HG02588 (cell line): ENCODE results near the gene EBP.
A peak's percentile ranks its signal among the peaks of the same experiment; 100 is the strongest.

Experiments used
- ATAC-seq: cut with Tn5 transposase; IDR thresholded peaks from one replicate; pipeline ENCODE4 v1.9.1; 2021; ENCODE audit warnings: mild to moderate bottlenecking, moderate library complexity; ENCODE audit not compliant: unreplicated experiment

Gene EBP

GRCh38 chrX:48521353-48522243, at the start of gene EBP:
Gene EBP, plus strand, starts transcription at chrX:48521808. Its CDS starts 1,964 bp downstream, at chrX:48523772.
- peak; percentile 98 for ATAC-seq

DNA sequence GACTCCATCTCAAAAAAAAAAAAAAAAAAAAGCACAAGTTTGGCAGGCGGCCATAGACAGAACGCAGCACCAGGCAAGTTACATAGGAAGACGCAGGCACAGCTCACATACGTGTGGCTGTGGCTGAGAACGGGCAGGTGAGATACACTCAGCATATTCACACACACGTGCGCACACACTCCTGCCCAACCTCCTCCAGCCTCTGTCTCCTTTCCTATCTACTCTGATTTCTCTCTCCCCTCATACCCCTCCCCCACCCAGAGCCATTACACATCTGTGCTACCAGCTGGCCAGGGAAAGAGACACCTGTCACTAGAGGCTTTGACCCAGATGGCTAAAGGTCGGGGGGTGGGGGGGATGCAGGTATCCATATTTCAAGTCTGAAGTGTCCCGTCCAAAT, 49.4 kb upstream of the EBP start:
- no peak for ATAC-seq

DNA sequence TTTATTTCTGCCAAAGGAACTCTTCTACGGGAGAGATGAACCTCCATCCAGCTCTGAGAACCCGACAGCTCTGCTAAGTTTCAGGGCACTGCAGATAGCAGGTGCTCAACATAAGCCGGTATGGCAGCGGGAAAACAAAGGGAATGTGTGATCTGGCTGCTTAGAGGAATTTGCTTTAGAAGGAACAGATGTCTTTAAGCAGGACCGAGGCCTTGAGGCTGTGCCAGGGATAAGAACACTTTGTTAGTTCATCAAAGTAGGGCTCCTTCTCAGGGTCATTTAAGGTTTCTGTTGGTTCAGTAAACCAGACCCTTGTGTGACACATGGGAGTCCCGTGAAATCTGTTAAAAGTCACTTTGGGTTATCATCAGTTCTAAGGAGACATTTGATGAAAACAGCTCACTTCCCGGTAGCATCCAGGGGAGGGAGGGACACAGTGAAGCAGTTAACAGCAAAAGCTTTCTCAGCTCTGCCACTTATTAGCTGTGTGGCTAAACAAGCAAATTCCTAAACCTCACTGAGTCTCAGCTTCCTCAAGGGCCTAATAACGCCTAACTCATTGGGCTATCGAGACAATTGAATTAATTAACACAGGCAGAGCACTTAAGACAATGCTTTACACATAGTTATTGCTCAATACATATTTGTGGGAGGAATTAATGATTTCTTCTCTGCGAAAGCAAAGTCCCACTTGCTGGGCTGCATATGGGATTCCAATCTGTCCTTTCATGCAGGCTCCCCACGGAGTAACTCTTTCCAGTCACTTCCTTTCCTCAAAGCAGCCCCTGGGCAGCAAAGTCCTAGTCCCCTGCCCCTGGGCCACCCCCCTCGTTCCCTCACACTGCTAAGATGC, 48.5 kb upstream of the EBP start:
- no peak for ATAC-seq

DNA sequence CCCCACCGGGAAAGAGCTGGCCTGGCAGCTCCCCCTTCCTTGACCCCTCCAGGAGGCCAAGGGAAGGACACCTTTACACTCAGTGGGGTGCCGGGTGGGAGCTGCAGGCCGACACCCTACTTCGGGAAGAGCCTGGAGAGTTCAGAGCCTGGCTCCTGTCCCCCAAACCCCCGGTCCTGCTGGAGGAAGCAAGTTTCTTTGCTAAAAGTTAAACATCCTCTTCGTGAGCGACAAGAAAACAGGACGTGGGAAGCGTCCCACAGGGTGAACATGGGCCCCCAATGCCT, 48.0 kb upstream of the EBP start:
- ATAC-seq, result no peak

GRCh38 chrX:48474127-48474526, 47.5 kb upstream of the EBP start:
- no peak for ATAC-seq

DNA sequence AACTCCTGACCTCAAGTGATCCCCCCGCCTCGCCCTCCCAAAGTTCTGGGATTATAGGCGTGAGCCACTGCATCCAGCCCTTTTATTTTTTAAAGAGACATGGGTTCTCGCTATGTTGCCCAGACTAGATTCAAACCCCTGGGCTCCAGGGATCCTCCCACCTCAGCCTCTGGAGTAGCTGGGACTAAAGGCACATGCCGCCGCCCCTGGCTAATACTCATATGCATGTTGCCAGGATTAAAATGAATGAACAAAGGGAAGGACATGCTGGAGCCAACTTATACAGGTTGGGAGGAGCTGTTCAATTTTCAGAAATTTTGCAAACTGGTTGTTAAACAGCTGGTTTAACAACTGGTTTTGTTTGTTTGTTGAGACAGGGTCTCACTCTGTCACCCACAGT, 47.0 kb upstream of the EBP start:
- ATAC-seq, result no peak

DNA sequence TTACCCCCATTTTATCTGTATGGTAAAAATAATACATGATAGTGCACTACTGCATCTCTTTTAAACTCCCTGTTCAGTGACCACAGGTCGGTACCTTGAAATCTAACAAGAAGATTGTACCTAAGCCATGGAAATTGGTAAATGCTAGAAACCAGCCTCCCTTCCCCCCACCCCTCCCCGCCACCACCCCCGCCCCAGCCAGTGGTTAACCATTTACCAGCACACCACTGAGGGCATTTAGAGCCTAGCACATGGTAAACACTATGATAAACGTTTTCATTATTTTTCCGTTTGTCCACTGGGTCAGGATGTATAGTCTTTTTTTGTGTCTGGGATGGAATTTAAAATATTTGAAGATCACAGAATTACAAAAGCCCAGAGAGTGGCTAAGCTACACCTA, 46.3 kb upstream of the EBP start:
- ATAC-seq, result no peak

DNA sequence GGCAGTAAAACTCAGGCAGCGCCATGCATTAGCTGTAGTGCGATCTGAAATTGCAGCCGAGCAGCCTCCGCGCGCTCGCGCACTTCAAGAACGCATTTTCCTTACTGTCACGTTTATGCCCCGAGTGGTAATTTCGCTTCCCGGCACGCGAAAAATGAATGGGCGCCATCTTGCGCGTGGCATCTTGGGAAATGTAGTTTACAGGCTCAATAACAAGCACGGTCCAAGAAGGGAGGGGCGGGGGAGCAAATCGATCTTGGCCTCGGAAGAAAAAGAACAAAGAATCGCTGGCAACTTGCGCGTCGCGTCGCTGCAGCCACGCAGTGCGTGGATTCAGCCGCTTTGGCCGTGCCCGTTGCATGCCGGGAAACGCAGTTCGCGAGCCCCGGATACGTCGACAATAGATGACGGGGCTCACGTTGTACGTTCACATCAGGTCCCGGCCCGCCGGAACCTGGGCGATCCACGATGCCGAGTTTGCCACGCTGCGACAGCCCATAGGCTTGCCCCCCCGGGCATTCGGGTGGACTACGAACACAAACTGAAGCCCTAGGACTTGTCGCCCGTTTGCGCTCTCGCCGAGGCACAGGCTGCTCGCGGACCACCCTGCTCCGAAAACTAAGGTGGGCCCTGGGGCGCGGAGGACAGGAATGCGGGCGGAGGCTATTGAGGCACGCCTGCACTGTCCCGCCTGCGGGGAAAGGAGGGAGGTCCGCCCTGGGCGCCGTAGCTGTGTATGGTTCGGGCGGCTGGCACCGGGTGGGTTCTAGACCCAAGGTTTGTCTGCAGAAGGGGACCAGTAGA, 45.6 kb upstream of the EBP start, which contains the start of gene FTSJ1:
TSS of gene FTSJ1 (plus strand) at position 426 of the 804 bp plus-strand sequence. CDS start 1,849 bp downstream, outside the sequence.
- ATAC-seq, result peak; percentile 91

- ATAC-seq, result no peak
These were observed 44.7 kb upstream of the EBP start for GRCh38 chrX:48476919-48477318.

GRCh38 chrX:48477960-48478755, 43.5 kb upstream of the EBP start:
- no peak for ATAC-seq

DNA sequence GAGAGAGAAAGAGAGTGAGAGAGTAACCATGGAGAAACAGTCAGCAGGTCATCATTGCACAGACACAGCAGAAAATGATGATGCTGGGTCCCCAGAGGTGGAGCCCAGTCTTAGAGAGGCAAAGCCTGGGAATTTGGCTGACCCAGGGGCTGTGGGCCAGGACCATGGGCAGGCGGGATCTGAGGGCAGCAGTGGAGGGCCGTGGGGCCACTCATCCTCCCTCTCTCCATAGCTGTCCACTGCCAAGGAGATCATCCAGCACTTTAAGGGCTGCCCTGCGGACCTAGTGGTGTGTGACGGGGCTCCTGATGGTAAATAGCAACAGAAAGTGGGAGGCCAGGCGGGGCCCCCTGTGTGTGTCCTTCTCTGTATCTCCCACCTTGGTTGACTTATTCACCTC, 42.8 kb upstream of the EBP start:
- no peak for ATAC-seq

DNA sequence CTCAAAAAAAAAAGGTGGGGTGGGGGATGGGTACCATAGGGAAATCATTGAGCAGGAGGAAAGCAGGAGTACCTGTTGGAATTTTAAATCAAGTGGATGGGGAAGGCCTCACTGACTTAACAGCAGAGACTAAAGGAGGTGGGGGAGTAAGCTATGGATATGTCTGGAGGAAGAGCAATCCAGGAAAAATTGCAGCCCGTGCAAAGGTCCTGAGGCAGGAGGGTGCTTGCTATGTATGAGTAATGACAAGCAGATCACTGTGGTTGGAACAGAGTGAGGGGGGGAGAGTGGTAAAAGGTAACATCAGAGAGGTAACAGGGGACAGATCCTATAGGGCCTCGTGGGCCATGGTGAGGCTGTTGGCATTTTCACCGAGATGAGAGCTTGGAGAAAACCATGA, 41.5 kb upstream of the EBP start:
- no peak for ATAC-seq

DNA sequence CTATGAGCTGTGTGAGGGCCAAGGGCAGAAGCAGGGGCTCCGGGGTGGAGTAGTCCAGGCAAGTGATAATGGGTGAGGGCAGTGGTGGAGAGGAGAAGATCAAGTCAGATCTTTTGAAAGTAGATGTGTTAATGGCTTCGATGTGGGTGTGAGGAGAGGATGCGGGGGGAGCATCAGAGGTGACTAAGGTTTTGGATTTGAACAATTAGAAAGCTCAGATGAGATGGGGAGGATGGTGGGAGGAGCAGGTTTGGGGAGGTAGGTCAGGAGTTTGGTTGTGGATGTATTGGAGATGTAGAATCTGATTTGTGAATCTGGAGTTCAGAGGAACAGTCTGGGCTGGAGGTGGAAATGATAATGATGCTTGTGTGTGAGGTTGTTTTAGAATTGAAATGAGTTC, 41.0 kb upstream of the EBP start:
- no peak for ATAC-seq

DNA sequence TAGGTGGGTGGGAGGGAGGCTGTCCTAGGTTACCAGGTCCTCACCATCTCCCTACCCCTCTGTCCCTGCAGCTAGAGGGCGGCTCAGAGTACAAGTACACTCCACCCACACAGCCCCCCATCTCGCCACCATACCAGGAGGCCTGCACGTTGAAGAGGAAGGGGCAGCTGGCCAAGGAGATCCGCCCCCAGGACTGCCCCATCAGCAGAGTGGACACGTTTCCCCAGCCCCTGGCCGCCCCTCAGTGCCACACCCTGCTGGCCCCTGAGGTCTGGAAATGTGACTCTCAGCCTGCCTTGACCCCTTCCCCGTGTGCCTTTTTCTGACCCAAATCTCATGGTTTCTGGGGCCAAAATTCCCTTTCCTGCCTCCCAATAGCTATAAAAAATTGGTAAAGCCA, 39.1 kb upstream of the EBP start:
- ATAC-seq, result no peak

- ATAC-seq, result no peak
These were observed 34.2 kb upstream of the EBP start for GRCh38 chrX:48487362-48487798.

DNA sequence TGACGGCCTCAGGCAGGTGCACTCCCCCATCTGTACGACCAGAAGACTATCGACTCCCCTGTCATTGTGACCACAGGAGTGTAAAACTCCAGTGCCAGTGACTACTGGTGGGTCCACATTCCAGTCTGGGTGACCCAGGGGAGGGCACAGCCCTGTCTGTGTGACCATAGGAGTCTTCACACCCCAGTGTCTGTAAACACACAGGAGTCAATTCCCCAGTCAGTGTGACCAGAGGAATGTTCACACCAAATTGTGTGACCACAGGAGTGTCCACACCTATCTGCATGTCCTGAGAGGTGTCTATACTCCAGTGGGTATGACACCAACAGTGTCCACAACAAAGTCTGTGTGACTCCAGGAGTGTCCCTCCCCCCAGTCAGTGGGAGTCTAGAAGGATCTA, 33.6 kb upstream of the EBP start:
- no peak for ATAC-seq

- ATAC-seq, result no peak
These were observed 32.3 kb upstream of the EBP start for GRCh38 chrX:48489296-48489695.

DNA sequence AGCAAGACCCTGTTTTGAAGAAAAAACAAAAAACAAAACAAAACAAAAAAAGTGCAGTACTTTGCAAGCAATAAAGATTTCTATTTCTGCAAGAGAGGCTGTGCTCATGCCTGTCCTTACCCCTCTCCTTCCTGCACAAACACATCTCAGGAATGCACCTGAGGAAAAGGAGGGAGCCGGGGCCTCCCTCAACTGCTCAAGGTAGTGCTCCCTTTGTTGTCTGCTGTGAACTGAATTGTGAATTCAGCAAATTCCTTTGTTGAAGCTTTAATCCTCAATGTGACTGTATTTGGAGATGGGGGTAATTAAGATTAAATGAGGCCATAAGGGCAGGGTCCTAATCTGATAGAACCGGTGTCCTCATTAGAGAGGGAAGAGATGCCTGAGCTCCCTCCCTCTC, 31.7 kb upstream of the EBP start:
- no peak for ATAC-seq

GRCh38 chrX:48490661-48491060, 30.9 kb upstream of the EBP start:
- ATAC-seq, result no peak

GRCh38 chrX:48491809-48492208, 29.8 kb upstream of the EBP start:
- no peak for ATAC-seq
